GM12873 (cell line): Measurements from ENCODE around the gene SART1.

Source experiments
- CTCF ChIP-seq: IDR thresholded peaks from 2 replicates; pipeline ENCODE4 v1.5.1; 2012; ENCODE audit warnings: low read depth, mild to moderate bottlenecking, moderate library complexity, low read length, control low read depth; ENCODE audit not compliant: insufficient read depth; ENCODE audit errors: missing control alignments

SART1 gene

GRCh38 chr11:65958774-65959420, 2.6 kb upstream of the SART1 start:
- no peak for TF ChIP-seq CTCF

- TF ChIP-seq CTCF, result no peak
These were observed 689 bp upstream of the SART1 start for GRCh38 chr11:65960824-65961266.

- no peak for TF ChIP-seq CTCF
These were observed 619 bp downstream of the SART1 start for GRCh38 chr11:65962141-65962564.

- TF ChIP-seq CTCF, result no peak
These were observed 3.4 kb downstream of the SART1 start for GRCh38 chr11:65964906-65965305.

- no peak for TF ChIP-seq CTCF
These were observed 4.6 kb downstream of the SART1 start for GRCh38 chr11:65965986-65966762.

GRCh38 chr11:65967329-65967934, 5.9 kb downstream of the SART1 start:
- no peak for TF ChIP-seq CTCF
